KMS-11 (cell line): Measurements from ENCODE around the gene PPP3CB.
A peak's percentile ranks its signal among the peaks of the same experiment; 100 is the strongest.

Experiments used
- H2AFZ ChIP-seq: fragments of 200-600 bp; sonication (generic); 2 replicates; pipeline ENCODE4 v1.6.1; 2016; ENCODE audit warnings: antibody characterized with exemption, mixed run types, low read depth
- H3K27ac ChIP-seq: fragments of 200-600 bp; sonication (generic); 2 replicates; pipeline ENCODE4 v1.6.1; 2016; ENCODE audit warnings: mild to moderate bottlenecking, mixed run types
- H3K27me3 ChIP-seq: fragments of 200-600 bp; sonication (generic); 2 replicates; pipeline ENCODE4 v1.6.1; 2017; ENCODE audit warnings: mild to moderate bottlenecking, low read depth, mixed run types, moderate library complexity; ENCODE audit not compliant: insufficient read depth
- H3K36me3 ChIP-seq: fragments of 200-600 bp; sonication (generic); 2 replicates; pipeline ENCODE4 v1.6.1; 2017; ENCODE audit warnings: mild to moderate bottlenecking, mixed run types; ENCODE audit not compliant: insufficient read depth
- H3K4me1 ChIP-seq: fragments of 200-600 bp; sonication (generic); 2 replicates; pipeline ENCODE4 v1.6.1; 2016; ENCODE audit warnings: mild to moderate bottlenecking, low read depth, mixed run types; ENCODE audit not compliant: poor library complexity, severe bottlenecking
- H3K4me2 ChIP-seq: fragments of 200-600 bp; sonication (generic); 2 replicates; pipeline ENCODE4 v1.7.0; 2016; ENCODE audit warnings: mild to moderate bottlenecking, mixed run types
- H3K4me3 ChIP-seq: fragments of 200-600 bp; sonication (generic); IDR thresholded peaks from 2 replicates; pipeline ENCODE4 v1.6.1; 2017; ENCODE audit warnings: low read depth, low read length, mixed read lengths; ENCODE audit not compliant: insufficient read depth
- H3K79me2 ChIP-seq: fragments of 200-600 bp; sonication (generic); 2 replicates; pipeline ENCODE4 v1.6.1; 2016; ENCODE audit warnings: low read depth, mixed run types; ENCODE audit not compliant: insufficient read depth
- H3K9ac ChIP-seq: fragments of 200-600 bp; sonication (generic); 2 replicates; pipeline ENCODE4 v1.6.1; 2016; ENCODE audit warnings: mild to moderate bottlenecking, mixed run types
- H4K20me1 ChIP-seq: fragments of 200-600 bp; sonication (generic); 2 replicates; pipeline ENCODE4 v1.6.1; 2016; ENCODE audit warnings: mild to moderate bottlenecking, mixed run types; ENCODE audit not compliant: insufficient read depth
- CTCF ChIP-seq: fragments of 200-600 bp; sonication (generic); conservative IDR thresholded peaks from 2 replicates; pipeline ENCODE4 v1.6.1; 2017; ENCODE audit warnings: low read depth, mild to moderate bottlenecking, antibody characterized with exemption, low read length, moderate library complexity, mixed read lengths

PPP3CB gene

GRCh38 chr10:73495226-73495883, 469 bp downstream of the PPP3CB start:
- peaks cover 21% of the 10 kb centered on the region for H3K4me1 ChIP-seq
- no peaks in the 10 kb centered on the region for H3K36me3 ChIP-seq
- H3K9ac ChIP-seq = peak overlapping the region; percentile 82
- H3K27me3 ChIP-seq = no peaks in the 10 kb centered on the region
- TF ChIP-seq CTCF = no peak
- H3K79me2 ChIP-seq = peaks cover 37% of the 10 kb centered on the region
- H3K4me2 ChIP-seq = peak overlapping the region; percentile 73
- H4K20me1 ChIP-seq = no peaks in the 10 kb centered on the region
- peak overlapping the region; percentile 91 for H3K27ac ChIP-seq
- peak overlapping the region; percentile 32 for H3K4me3 ChIP-seq
- H2AFZ ChIP-seq = peak overlapping the region; percentile 83

- Histone ChIP-seq H3K36me3 (no peaks in the 10 kb centered on the region), H3K79me2 (peaks cover 37% of the 10 kb centered on the region), H3K4me2 (peak overlapping the region; percentile 73), H4K20me1 (no peaks in the 10 kb centered on the region), H3K27ac (peak overlapping the region; percentile 91), H3K4me1 (peaks cover 21% of the 10 kb centered on the region), H3K27me3 (no peaks in the 10 kb centered on the region), H3K4me3 (peak overlapping the region; percentile 32), H2AFZ (peak overlapping the region; percentile 83), H3K9ac (peak overlapping the region; percentile 82)
- TF ChIP-seq CTCF = no peak
Observed at GRCh38 chr10:73494877-73495225, 973 bp downstream of the PPP3CB start.

- Histone ChIP-seq H3K27me3 (no peaks in the 10 kb centered on the region), H4K20me1 (no peaks in the 10 kb centered on the region), H3K27ac (peak overlapping the region; percentile 91; the same call in 1 of the 2 replicates), H2AFZ (no peak overlapping the region), H3K36me3 (no peaks in the 10 kb centered on the region), H3K4me2 (peak overlapping the region; percentile 73), H3K4me1 (peaks cover 21% of the 10 kb centered on the region), H3K9ac (peak overlapping the region; percentile 82; the same call in 1 of the 2 replicates), H3K79me2 (peaks cover 37% of the 10 kb centered on the region), H3K4me3 (no peak overlapping the region)
- no peak for TF ChIP-seq CTCF
Observed at GRCh38 chr10:73494213-73494612, 1.6 kb downstream of the PPP3CB start.

- H2AFZ ChIP-seq = no peak overlapping the region
- H3K27me3 ChIP-seq = no peaks in the 10 kb centered on the region
- H3K36me3 ChIP-seq = no peaks in the 10 kb centered on the region
- H3K4me3 ChIP-seq = no peak overlapping the region
- H3K9ac ChIP-seq = no peak overlapping the region
- TF ChIP-seq CTCF = no peak
- H3K27ac ChIP-seq = no peak overlapping the region
- H4K20me1 ChIP-seq = no peaks in the 10 kb centered on the region
- H3K4me1 ChIP-seq = peaks cover 21% of the 10 kb centered on the region
- H3K4me2 ChIP-seq = peak overlapping the region; percentile 73; the same call in 1 of the 2 replicates
- H3K79me2 ChIP-seq = peaks cover 37% of the 10 kb centered on the region
Observed at GRCh38 chr10:73493781-73494180, 2.0 kb downstream of the PPP3CB start.
